KMS-11 (cell line): ENCODE data around the gene TTYH2.

ENCODE experiments used
- H2AFZ ChIP-seq: fragments of 200-600 bp; sonication (generic); 2 replicates; pipeline ENCODE4 v1.6.1; 2016; ENCODE audit warnings: antibody characterized with exemption, mixed run types, low read depth
- H3K27ac ChIP-seq: fragments of 200-600 bp; sonication (generic); 2 replicates; pipeline ENCODE4 v1.6.1; 2016; ENCODE audit warnings: mild to moderate bottlenecking, mixed run types
- H3K27me3 ChIP-seq: fragments of 200-600 bp; sonication (generic); 2 replicates; pipeline ENCODE4 v1.6.1; 2017; ENCODE audit warnings: mild to moderate bottlenecking, low read depth, mixed run types, moderate library complexity; ENCODE audit not compliant: insufficient read depth
- H3K36me3 ChIP-seq: fragments of 200-600 bp; sonication (generic); 2 replicates; pipeline ENCODE4 v1.6.1; 2017; ENCODE audit warnings: mild to moderate bottlenecking, mixed run types; ENCODE audit not compliant: insufficient read depth
- H3K4me1 ChIP-seq: fragments of 200-600 bp; sonication (generic); 2 replicates; pipeline ENCODE4 v1.6.1; 2016; ENCODE audit warnings: mild to moderate bottlenecking, low read depth, mixed run types; ENCODE audit not compliant: poor library complexity, severe bottlenecking
- H3K4me2 ChIP-seq: fragments of 200-600 bp; sonication (generic); 2 replicates; pipeline ENCODE4 v1.7.0; 2016; ENCODE audit warnings: mild to moderate bottlenecking, mixed run types
- H3K4me3 ChIP-seq: fragments of 200-600 bp; sonication (generic); IDR thresholded peaks from 2 replicates; pipeline ENCODE4 v1.6.1; 2017; ENCODE audit warnings: low read depth, low read length, mixed read lengths; ENCODE audit not compliant: insufficient read depth
- H3K79me2 ChIP-seq: fragments of 200-600 bp; sonication (generic); 2 replicates; pipeline ENCODE4 v1.6.1; 2016; ENCODE audit warnings: low read depth, mixed run types; ENCODE audit not compliant: insufficient read depth
- H3K9ac ChIP-seq: fragments of 200-600 bp; sonication (generic); 2 replicates; pipeline ENCODE4 v1.6.1; 2016; ENCODE audit warnings: mild to moderate bottlenecking, mixed run types
- H4K20me1 ChIP-seq: fragments of 200-600 bp; sonication (generic); 2 replicates; pipeline ENCODE4 v1.6.1; 2016; ENCODE audit warnings: mild to moderate bottlenecking, mixed run types; ENCODE audit not compliant: insufficient read depth
- CTCF ChIP-seq: fragments of 200-600 bp; sonication (generic); conservative IDR thresholded peaks from 2 replicates; pipeline ENCODE4 v1.6.1; 2017; ENCODE audit warnings: low read depth, mild to moderate bottlenecking, antibody characterized with exemption, low read length, moderate library complexity, mixed read lengths

TTYH2 gene

GRCh38 chr17:74244548-74244947 is 31.2 kb downstream of the TTYH2 start:
- no peaks in the 10 kb centered on the region for H4K20me1 ChIP-seq
- no peaks in the 10 kb centered on the region for H3K36me3 ChIP-seq
- H3K27ac ChIP-seq: no peak overlapping the region
- no peak overlapping the region for H3K9ac ChIP-seq
- H3K27me3 ChIP-seq: no peaks in the 10 kb centered on the region
- no peak overlapping the region for H3K4me3 ChIP-seq
- H3K4me1 ChIP-seq: no peaks in the 10 kb centered on the region
- no peaks in the 10 kb centered on the region for H3K79me2 ChIP-seq
- no peak overlapping the region for H2AFZ ChIP-seq
- no peak for TF ChIP-seq CTCF
- H3K4me2 ChIP-seq: no peak overlapping the region

GRCh38 chr17:74245145-74245831 is 31.9 kb downstream of the TTYH2 start:
- Histone ChIP-seq H3K27ac (no peak overlapping the region), H4K20me1 (no peaks in the 10 kb centered on the region), H3K36me3 (no peaks in the 10 kb centered on the region), H2AFZ (no peak overlapping the region), H3K27me3 (no peaks in the 10 kb centered on the region), H3K4me1 (no peaks in the 10 kb centered on the region), H3K9ac (no peak overlapping the region), H3K4me3 (no peak overlapping the region), H3K79me2 (no peaks in the 10 kb centered on the region), H3K4me2 (no peak overlapping the region)
- no peak for TF ChIP-seq CTCF

GRCh38 chr17:74245871-74246270 is 32.5 kb downstream of the TTYH2 start:
- no peak overlapping the region for H3K4me3 ChIP-seq
- no peak overlapping the region for H2AFZ ChIP-seq
- no peak for TF ChIP-seq CTCF
- H3K4me1 ChIP-seq: no peaks in the 10 kb centered on the region
- no peak overlapping the region for H3K4me2 ChIP-seq
- H3K36me3 ChIP-seq: no peaks in the 10 kb centered on the region
- no peaks in the 10 kb centered on the region for H3K79me2 ChIP-seq
- no peaks in the 10 kb centered on the region for H4K20me1 ChIP-seq
- H3K9ac ChIP-seq: no peak overlapping the region
- no peak overlapping the region for H3K27ac ChIP-seq
- no peaks in the 10 kb centered on the region for H3K27me3 ChIP-seq

- H3K9ac ChIP-seq: no peak overlapping the region
- no peaks in the 10 kb centered on the region for H3K79me2 ChIP-seq
- no peak overlapping the region for H3K4me2 ChIP-seq
- no peaks in the 10 kb centered on the region for H3K36me3 ChIP-seq
- no peak overlapping the region for H3K27ac ChIP-seq
- no peaks in the 10 kb centered on the region for H3K27me3 ChIP-seq
- H3K4me3 ChIP-seq: no peak overlapping the region
- H2AFZ ChIP-seq: no peak overlapping the region
- H4K20me1 ChIP-seq: no peaks in the 10 kb centered on the region
- H3K4me1 ChIP-seq: no peaks in the 10 kb centered on the region
- TF ChIP-seq CTCF: no peak
Measured at GRCh38 chr17:74249590-74250270, 36.4 kb downstream of the TTYH2 start.
